ENCODE results near the gene MATN1. TPM values are rescaled to one million over a fixed set of nuclear protein-coding genes. Genes with fewer than 3 reads are reported as not detected.

MATN1 gene
- polyA plus RNA-seq, 2 of the 4 experiments (the other 2 are of a cell fraction) = 0.05 to 0.17 TPM

DNA sequence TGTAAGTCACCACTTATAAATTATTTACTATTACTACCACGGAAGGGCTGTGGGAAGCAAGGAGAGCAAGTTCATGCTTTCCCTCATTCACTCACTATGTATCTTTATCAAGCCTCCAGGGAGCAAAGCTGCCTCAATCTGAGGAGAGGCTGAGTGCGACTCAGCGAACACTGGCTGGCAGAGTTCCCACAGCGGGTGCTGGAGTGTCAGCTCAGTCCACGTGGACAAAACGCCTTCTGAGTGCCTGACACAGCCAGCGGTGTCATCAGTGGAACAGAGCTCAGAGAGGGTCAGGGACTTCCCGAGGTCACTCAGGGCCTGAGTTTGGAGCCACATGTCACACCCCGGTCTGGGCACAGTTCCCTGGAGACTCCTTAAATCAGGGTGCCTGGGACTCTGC lies 16.9 kb downstream of the MATN1 start:
- FAIRE-seq (no peak), DNase-seq (ENCODE audit: low read depth in 1 of 2, low spot score in 1 of 2) (no peak), ATAC-seq (no peak)
- Histone ChIP-seq H3K27ac (no peak overlapping the region), H3K4me1 (0 out of 3 replicates have a peak, but pooled peaks cover 3% of the 10 kb centered on the region), H3K4me2 (no peak overlapping the region), H3K9me3 (no peaks in the 10 kb centered on the region), H3K4me3 (no peak overlapping the region)
- CTCF ChIA-PET = interaction anchor here (2.0 to 3.2 kb wide), 2 partner anchors 326 to 1461 kb away, joined by 11 to 14 read pairs; no protein-coding TSS in a partner anchor
- WGBS (ENCODE audit: missing lambda C conversion rate) = 31% methylated on average over 4 of the region's 9 CpGs
- no peak for TF ChIP-seq CBX8 (IDR thresholded peaks at IDR 0.05)
- TF ChIP-seq MYC (IDR thresholded peaks at IDR 0.05; ENCODE audit: borderline replicate concordance, low read length) = no peak
- no peak for TF ChIP-seq TP53 (CRISPR knock-in tag; IDR thresholded peaks at IDR 0.05)
- TF ChIP-seq HDAC2 (IDR thresholded peaks at IDR 0.05) = no peak
- no peak for TF ChIP-seq JUNB (IDR thresholded peaks at IDR 0.05)
- TF ChIP-seq, protein P1, sequence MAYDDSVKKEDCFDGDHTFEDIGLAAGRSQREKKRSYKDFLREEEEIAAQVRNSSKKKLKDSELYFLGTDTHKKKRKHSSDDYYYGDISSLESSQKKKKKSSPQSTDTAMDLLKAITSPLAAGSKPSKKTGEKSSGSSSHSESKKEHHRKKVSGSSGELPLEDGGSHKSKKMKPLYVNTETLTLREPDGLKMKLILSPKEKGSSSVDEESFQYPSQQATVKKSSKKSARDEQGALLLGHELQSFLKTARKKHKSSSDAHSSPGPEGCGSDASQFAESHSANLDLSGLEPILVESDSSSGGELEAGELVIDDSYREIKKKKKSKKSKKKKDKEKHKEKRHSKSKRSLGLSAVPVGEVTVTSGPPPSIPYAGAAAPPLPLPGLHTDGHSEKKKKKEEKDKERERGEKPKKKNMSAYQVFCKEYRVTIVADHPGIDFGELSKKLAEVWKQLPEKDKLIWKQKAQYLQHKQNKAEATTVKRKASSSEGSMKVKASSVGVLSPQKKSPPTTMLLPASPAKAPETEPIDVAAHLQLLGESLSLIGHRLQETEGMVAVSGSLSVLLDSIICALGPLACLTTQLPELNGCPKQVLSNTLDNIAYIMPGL (CRISPR knock-in tag; IDR thresholded peaks at IDR 0.05; ENCODE audit: borderline replicate concordance) = no peak
- TF ChIP-seq ZNF302 (CRISPR knock-in tag; IDR thresholded peaks at IDR 0.05) = no peak
- no peak for TF ChIP-seq HEYL (CRISPR knock-in tag; IDR thresholded peaks at IDR 0.05)
- no peak for TF ChIP-seq TFCP2L1 (CRISPR knock-in tag; IDR thresholded peaks at IDR 0.05)
- TF ChIP-seq, protein P2, sequence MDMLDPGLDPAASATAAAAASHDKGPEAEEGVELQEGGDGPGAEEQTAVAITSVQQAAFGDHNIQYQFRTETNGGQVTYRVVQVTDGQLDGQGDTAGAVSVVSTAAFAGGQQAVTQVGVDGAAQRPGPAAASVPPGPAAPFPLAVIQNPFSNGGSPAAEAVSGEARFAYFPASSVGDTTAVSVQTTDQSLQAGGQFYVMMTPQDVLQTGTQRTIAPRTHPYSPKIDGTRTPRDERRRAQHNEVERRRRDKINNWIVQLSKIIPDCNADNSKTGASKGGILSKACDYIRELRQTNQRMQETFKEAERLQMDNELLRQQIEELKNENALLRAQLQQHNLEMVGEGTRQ (IDR thresholded peaks at IDR 0.05) = no peak
- TF ChIP-seq HOXB13 (CRISPR knock-in tag; IDR thresholded peaks at IDR 0.05; ENCODE audit: low read depth) = no peak
- POLR2A ChIA-PET = interaction anchor here (1.0 kb wide), 1 partner anchor 326 kb away, joined by 3 read pairs; no protein-coding TSS in a partner anchor

DNA sequence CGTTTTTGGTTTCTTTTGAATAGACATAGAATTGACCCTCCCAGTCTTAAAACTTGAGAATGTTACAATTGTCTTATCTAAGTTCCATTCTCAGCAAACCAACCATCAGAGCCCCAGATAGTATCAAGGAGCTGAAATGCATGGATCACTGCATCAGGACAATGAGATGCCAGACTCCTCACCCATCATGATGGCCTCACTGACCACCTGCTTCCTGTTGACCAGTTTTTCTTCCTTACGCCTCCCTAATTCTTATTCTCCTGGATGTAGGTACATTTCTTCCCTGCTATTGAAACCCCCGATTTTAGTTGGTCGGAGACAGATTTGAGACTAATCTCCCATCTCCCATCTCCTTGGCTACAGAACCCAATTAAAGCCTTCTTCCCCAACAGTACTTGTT lies 17.7 kb downstream of the MATN1 start:
- TF ChIP-seq EHMT2 (IDR thresholded peaks at IDR 0.05; ENCODE audit: low read depth) = no peak
- no peak for TF ChIP-seq EP300 (IDR thresholded peaks at IDR 0.05)
- no peak for TF ChIP-seq RARB (CRISPR knock-in tag; IDR thresholded peaks at IDR 0.05)
- no peak for TF ChIP-seq CBX2 (IDR thresholded peaks at IDR 0.05; ENCODE audit: borderline replicate concordance, low read depth)
- no peak for TF ChIP-seq HOXB5 (CRISPR knock-in tag; IDR thresholded peaks at IDR 0.05)
- no peak for TF ChIP-seq PHF8 (IDR thresholded peaks at IDR 0.05; ENCODE audit: borderline replicate concordance, low read depth)
- TF ChIP-seq GATA3 (IDR thresholded peaks at IDR 0.05; ENCODE audit: borderline replicate concordance) = no peak
- no peak for TF ChIP-seq ZC3H11A (IDR thresholded peaks at IDR 0.05)
- no peak for TF ChIP-seq RNF2 (IDR thresholded peaks at IDR 0.05; ENCODE audit: borderline replicate concordance, low read depth)
- TF ChIP-seq NR3C1 (IDR thresholded peaks at IDR 0.05) = no peak
- H3K4me1 ChIP-seq = peaks cover 9% of the 10 kb centered on the region; the same call in 2 of the 3 replicates
- no peak overlapping the region for H3K4me3 ChIP-seq
- ATAC-seq = no peak
- no peak overlapping the region for H3K27ac ChIP-seq
- POLR2A ChIA-PET = no interaction called here
- 42% methylated on average over 4 of the region's 4 CpGs for WGBS (ENCODE audit: missing lambda C conversion rate)
- no peak for FAIRE-seq
- no peak overlapping the region for H3K4me2 ChIP-seq
- CTCF ChIA-PET = no interaction called here
- no peak for DNase-seq (ENCODE audit: low read depth in 1 of 2, low spot score in 1 of 2)
- no peaks in the 10 kb centered on the region for H3K9me3 ChIP-seq

DNA sequence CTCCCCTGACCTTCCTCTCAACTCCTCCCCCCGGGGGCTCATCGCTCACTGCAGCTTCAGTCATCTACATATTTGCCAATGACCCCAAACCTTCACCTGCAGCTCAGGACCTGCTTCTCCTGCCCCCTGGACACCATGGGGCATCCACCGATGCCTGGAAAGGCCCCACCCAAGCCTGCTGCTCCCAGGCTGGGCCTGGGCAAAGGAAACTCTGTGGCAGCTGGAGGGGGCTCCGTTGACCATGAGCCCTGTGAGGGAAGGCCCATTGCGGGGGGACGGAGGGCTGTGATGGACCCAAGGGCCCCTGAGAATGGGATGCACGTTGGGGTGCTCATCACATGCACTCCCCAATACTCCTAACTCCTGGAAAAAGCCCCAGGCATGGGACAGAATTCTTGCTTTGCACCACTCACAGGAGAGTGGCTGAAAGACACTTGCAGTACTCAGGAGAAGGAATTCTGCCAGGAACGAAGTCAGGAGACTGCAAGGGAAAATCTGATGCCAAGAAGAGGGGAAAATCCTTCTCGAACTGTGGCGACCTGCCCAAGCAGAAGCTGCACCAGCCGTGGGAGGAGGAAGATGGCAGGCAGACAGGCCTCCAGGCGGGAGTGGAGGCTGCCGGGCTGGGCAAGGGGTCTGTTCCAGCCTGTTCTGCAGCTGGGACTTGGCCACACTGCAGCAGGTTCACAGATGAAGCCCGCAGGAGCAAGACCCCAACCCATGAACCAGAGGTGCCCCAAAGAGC lies 18.4 kb downstream of the MATN1 start:
- no peak for FAIRE-seq
- no peak for DNase-seq (ENCODE audit: low read depth in 1 of 2, low spot score in 1 of 2)
- Histone ChIP-seq H3K4me3 (no peak overlapping the region), H3K4me1 (peaks cover 11% of the 10 kb centered on the region; the same call in 2 of the 3 replicates), H3K4me2 (no peak overlapping the region), H3K27ac (no peak overlapping the region), H3K9me3 (no peaks in the 10 kb centered on the region)
- no peak for ATAC-seq
- ChIA-PET CTCF (interaction anchor here (1.6 kb wide), 1 partner anchor 1468 kb away, joined by 4 read pairs; no protein-coding TSS in a partner anchor), POLR2A (no interaction called here)
- 43% methylated on average over 6 of the region's 14 CpGs for WGBS (ENCODE audit: missing lambda C conversion rate)
- no peak for TF ChIP-seq HOXB5 (CRISPR knock-in tag; IDR thresholded peaks at IDR 0.05)
- no peak for TF ChIP-seq CBX8 (IDR thresholded peaks at IDR 0.05)
- no peak for TF ChIP-seq RFX5 (IDR thresholded peaks at IDR 0.05)
- TF ChIP-seq EHMT2 (IDR thresholded peaks at IDR 0.05; ENCODE audit: low read depth) = no peak
- no peak for TF ChIP-seq CHD4 (IDR thresholded peaks at IDR 0.05; ENCODE audit: borderline replicate concordance)
- no peak for TF ChIP-seq JUN (IDR thresholded peaks at IDR 0.05)
- no peak for TF ChIP-seq HOXA7 (CRISPR knock-in tag; IDR thresholded peaks at IDR 0.05)
- TF ChIP-seq NPAS2 (CRISPR knock-in tag; IDR thresholded peaks at IDR 0.05; ENCODE audit: borderline replicate concordance) = no peak
- TF ChIP-seq NR3C1 (IDR thresholded peaks at IDR 0.05) = no peak
- no peak for TF ChIP-seq POLR2AphosphoS2 (conservative IDR thresholded peaks at IDR 0.05; ENCODE audit: low read length)
- TF ChIP-seq, protein P3, sequence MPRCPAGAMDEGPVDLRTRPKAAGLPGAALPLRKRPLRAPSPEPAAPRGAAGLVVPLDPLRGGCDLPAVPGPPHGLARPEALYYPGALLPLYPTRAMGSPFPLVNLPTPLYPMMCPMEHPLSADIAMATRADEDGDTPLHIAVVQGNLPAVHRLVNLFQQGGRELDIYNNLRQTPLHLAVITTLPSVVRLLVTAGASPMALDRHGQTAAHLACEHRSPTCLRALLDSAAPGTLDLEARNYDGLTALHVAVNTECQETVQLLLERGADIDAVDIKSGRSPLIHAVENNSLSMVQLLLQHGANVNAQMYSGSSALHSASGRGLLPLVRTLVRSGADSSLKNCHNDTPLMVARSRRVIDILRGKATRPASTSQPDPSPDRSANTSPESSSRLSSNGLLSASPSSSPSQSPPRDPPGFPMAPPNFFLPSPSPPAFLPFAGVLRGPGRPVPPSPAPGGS (IDR thresholded peaks at IDR 0.05) = no peak
- no peak for TF ChIP-seq HOXB13 (CRISPR knock-in tag; IDR thresholded peaks at IDR 0.05; ENCODE audit: low read depth)
- no peak for TF ChIP-seq RAD21 (conservative IDR thresholded peaks at IDR 0.05 in 1 of 2, IDR thresholded peaks at IDR 0.05 in 1 of 2)
- TF ChIP-seq MAFK (IDR thresholded peaks at IDR 0.05; ENCODE audit: partially characterized antibody) = no peak
- no peak for TF ChIP-seq MAZ (IDR thresholded peaks at IDR 0.05; ENCODE audit: borderline replicate concordance, low read depth, low read length)
